Endodermal cell (in vitro differentiated cells): ENCODE data around the gene KCNQ1. TPM values are rescaled to one million over a fixed set of nuclear protein-coding genes. Genes with fewer than 3 reads are reported as not detected.

Source experiments
- DNase-seq: peaks from one replicate; pipeline ENCODE4 v3.0.0-alpha.2; 2017
- H3K27ac ChIP-seq: 2 replicates; pipeline ENCODE4 v1.5.1; 2013; ENCODE audit warnings: mild to moderate bottlenecking, low read depth, low read length, moderate library complexity
- H3K27me3 ChIP-seq: 2 replicates; pipeline ENCODE4 v1.6.1; 2013; ENCODE audit warnings: mild to moderate bottlenecking, low read length, moderate library complexity; ENCODE audit not compliant: insufficient read depth, control insufficient read depth, poor library complexity, severe bottlenecking
- H3K36me3 ChIP-seq: 2 replicates; pipeline ENCODE4 v1.7.0; 2013; ENCODE audit warnings: mild to moderate bottlenecking, low read length, moderate library complexity; ENCODE audit not compliant: control insufficient read depth, insufficient read depth
- H3K4me1 ChIP-seq: one replicate; pipeline ENCODE4 v1.7.0; 2013; ENCODE audit warnings: low read length; ENCODE audit not compliant: control insufficient read depth, insufficient read depth
- H3K4me3 ChIP-seq: 2 replicates; pipeline ENCODE4 v1.5.1; 2013; ENCODE audit warnings: mild to moderate bottlenecking, low read length, moderate library complexity
- H3K9ac ChIP-seq: 2 replicates; pipeline ENCODE4 v1.6.1; 2013; ENCODE audit warnings: mild to moderate bottlenecking, low read length, moderate library complexity; ENCODE audit not compliant: poor library complexity, severe bottlenecking; ENCODE audit errors: extremely low read depth
- H3K9me3 ChIP-seq: 2 replicates; pipeline ENCODE4 v1.6.1; 2013; ENCODE audit warnings: mild to moderate bottlenecking, low read length, moderate library complexity; ENCODE audit not compliant: control insufficient read depth
- H3K27ac Mint-ChIP-seq: 2 replicates; pipeline ENCODE4 v1.8.0; 2020; ENCODE audit warnings: mixed read lengths
- H3K27me3 Mint-ChIP-seq: 2 replicates; pipeline ENCODE4 v1.8.0; 2021; ENCODE audit warnings: mild to moderate bottlenecking, mixed read lengths; ENCODE audit not compliant: insufficient read depth
- H3K36me3 Mint-ChIP-seq: 2 replicates; pipeline ENCODE4 v1.8.0; 2020; ENCODE audit warnings: low read depth, mixed read lengths
- H3K4me1 Mint-ChIP-seq: 2 replicates; pipeline ENCODE4 v1.8.0; 2020; ENCODE audit warnings: mixed read lengths
- H3K4me3 Mint-ChIP-seq: 2 replicates; pipeline ENCODE4 v1.8.0; 2020; ENCODE audit warnings: mild to moderate bottlenecking, moderate library complexity, mixed read lengths
- H3K9me3 Mint-ChIP-seq: 2 replicates; pipeline ENCODE4 v1.8.0; 2020; ENCODE audit warnings: mild to moderate bottlenecking, mixed read lengths
- WGBS, 2 experiments: methylation state at CpG; one replicate each; pipeline versions ENCODE4 v1.1.5 to v1.1.7; 2013; ENCODE audit warnings: missing lambda C conversion rate in 2 of 2, mixed read lengths in 1 of 2; ENCODE audit not compliant: insufficient coverage in 1 of 2, insufficient read length in 1 of 2; 5-methylcytosine and 5-hydroxymethylcytosine counted together
- total RNA-seq, 2 donors: library from RNA; stranded (reverse); fragmentation: NEBNext Ultra II Directional in 1 of 2; extraction: Animal tissue kit (Norgen Biotek cat#: 25700) in 1 of 2; gene quantifications; 2 replicates in 1 of 2; 3 replicates in 1 of 2; pipeline ENCODE4 v1.2.1, GENCODE V29; 2021
- TF ChIP-seq, protein P1 (sequence below): fragments of 200-600 bp; sonication (generic); conservative IDR thresholded peaks from 2 replicates; pipeline ENCODE4 v1.5.0; 2021; ENCODE audit warnings: antibody characterized with exemption, mild to moderate bottlenecking

KCNQ1 gene
- total RNA-seq, 2 donors from 2014 or later = 1.8 to 3.5 TPM

DNA sequence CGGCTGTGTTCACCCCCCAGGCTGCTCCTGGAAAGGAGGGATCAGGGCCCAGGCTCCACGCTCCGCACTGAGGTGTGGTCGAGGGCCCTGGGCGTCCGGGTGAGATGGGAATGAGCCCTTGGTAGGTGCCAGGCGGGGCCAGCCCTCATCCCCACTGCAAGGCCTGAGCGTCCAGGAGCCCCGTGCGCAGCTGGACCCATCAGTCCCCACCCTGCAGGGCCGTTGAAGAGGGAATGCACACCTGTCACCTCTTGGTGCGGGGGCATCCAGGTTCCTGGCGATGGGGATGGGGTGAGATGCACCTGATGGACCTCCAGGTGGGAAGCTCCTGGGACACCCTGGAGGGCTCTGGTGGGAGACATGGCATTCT is 72.2 kb downstream of the KCNQ1 start:
- Histone ChIP-seq H3K27me3 (no peaks in the 10 kb centered on the region), H3K4me3 (no peak overlapping the region), H3K9ac (no peak overlapping the region), H3K27ac (no peak overlapping the region), H3K4me1 (peaks cover 16% of the 10 kb centered on the region), H3K36me3 (no peaks in the 10 kb centered on the region), H3K9me3 (no peaks in the 10 kb centered on the region)
- Mint-ChIP-seq H3K4me3 (no peak overlapping the region), H3K27ac (no peak overlapping the region), H3K27me3 (peaks cover 23% of the 10 kb centered on the region), H3K9me3 (no peaks in the 10 kb centered on the region), H3K36me3 (no peaks in the 10 kb centered on the region), H3K4me1 (peaks cover 11% of the 10 kb centered on the region)
- no peak for DNase-seq
- WGBS, 2 experiments = 91 to 93% methylated on average over 9 to 13 of the region's 13 CpGs
- TF ChIP-seq, protein P1, sequence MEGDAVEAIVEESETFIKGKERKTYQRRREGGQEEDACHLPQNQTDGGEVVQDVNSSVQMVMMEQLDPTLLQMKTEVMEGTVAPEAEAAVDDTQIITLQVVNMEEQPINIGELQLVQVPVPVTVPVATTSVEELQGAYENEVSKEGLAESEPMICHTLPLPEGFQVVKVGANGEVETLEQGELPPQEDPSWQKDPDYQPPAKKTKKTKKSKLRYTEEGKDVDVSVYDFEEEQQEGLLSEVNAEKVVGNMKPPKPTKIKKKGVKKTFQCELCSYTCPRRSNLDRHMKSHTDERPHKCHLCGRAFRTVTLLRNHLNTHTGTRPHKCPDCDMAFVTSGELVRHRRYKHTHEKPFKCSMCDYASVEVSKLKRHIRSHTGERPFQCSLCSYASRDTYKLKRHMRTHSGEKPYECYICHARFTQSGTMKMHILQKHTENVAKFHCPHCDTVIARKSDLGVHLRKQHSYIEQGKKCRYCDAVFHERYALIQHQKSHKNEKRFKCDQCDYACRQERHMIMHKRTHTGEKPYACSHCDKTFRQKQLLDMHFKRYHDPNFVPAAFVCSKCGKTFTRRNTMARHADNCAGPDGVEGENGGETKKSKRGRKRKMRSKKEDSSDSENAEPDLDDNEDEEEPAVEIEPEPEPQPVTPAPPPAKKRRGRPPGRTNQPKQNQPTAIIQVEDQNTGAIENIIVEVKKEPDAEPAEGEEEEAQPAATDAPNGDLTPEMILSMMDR = no peak

DNA sequence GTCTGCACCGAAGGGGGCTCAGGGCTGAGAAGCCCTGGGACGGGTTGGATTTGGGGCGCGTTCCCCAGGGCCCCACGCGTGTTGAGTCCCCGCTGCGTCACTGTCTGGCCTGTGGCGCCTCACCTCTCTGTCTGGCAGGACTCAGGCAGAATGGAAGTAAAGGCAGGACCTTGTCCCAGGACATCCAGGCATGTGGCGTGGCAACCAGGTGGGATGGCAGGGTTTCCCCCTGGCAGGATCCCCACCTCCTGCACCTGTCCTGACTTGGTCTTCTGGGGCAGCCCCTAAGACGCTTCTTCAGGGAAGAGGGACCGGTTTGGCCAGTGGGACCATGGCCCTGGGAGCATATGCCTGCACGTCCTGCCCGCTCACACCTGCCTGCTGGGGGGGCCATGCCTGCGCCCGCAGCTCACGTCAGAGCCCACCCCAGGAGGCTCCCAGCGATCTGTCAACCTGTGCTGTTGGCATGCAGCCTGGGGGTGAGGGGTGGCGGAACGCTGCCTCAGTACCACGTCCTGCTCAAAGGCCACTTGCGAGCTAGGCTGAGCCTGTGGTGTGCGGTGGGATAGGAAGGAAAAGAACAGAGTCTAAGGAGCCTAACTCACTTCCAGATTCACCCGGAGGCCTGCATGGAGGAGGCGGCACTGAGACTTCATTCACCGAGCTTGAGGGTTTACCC is 72.7 kb downstream of the KCNQ1 start:
- peaks cover 20% of the 10 kb centered on the region for H3K4me1 ChIP-seq
- no peaks in the 10 kb centered on the region for H3K27me3 ChIP-seq
- H3K4me3 Mint-ChIP-seq = no peak overlapping the region
- H3K4me1 Mint-ChIP-seq = peaks cover 12% of the 10 kb centered on the region
- peak; percentile 35 for DNase-seq
- H3K36me3 Mint-ChIP-seq = no peaks in the 10 kb centered on the region
- TF ChIP-seq, protein P1 = no peak
- H3K27ac ChIP-seq = no peak overlapping the region
- no peaks in the 10 kb centered on the region for H3K9me3 ChIP-seq
- H3K27me3 Mint-ChIP-seq = peaks cover 23% of the 10 kb centered on the region
- no peak overlapping the region for H3K4me3 ChIP-seq
- 88 to 97% methylated on average over 12 to 26 of the region's 26 CpGs for WGBS, 2 experiments
- H3K9me3 Mint-ChIP-seq = no peaks in the 10 kb centered on the region
- H3K36me3 ChIP-seq = no peaks in the 10 kb centered on the region
- H3K27ac Mint-ChIP-seq = no peak overlapping the region
- no peak overlapping the region for H3K9ac ChIP-seq

DNA sequence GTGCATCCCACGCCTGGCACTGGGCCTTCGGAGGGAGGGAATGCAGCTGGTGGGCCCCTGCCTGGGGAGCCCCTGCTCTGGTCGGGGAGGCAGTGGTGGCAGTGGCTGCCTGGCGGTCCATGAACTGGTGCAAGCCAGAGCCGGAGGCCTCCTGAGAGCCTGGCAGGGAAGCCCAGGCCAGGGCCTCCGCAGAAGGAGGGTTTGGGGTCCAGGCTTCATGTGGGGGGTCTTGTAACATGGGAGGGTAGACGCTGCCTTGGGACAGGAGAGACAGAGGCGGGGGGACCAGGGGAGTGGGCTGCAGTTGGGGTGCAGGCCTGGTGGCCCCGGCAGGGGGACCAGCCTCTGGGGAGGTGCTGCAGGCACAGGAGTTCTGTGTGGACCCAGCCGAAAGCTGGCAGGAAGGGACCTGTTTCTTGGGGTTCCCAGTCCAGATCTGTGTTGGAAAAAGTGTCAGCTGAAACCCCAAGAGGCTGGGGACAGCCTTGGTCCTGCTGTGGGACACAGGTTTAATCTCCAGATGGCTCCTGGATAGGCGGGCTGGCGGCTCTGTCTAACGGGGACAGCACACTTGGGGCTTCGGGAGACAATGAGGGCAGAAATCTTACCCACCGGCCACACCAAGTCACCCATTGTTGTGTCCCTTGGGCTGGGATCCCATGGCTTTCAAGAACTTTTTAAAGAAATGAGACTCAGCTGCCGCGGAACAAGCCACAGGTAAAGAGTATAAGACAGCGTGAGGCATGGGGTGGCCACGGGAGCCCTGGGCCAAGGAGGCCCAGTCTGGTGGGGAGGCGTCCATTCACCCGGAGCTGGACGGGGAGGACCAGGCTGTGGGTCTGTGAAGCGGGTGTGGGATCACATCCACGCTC is 73.5 kb downstream of the KCNQ1 start:
- peaks cover 24% of the 10 kb centered on the region for H3K4me1 ChIP-seq
- peaks cover 15% of the 10 kb centered on the region for H3K4me1 Mint-ChIP-seq
- TF ChIP-seq, protein P1 = no peak
- H3K27ac Mint-ChIP-seq = no peak overlapping the region
- H3K9ac ChIP-seq = no peak overlapping the region
- H3K36me3 Mint-ChIP-seq = no peaks in the 10 kb centered on the region
- H3K9me3 Mint-ChIP-seq = no peaks in the 10 kb centered on the region
- no peaks in the 10 kb centered on the region for H3K9me3 ChIP-seq
- peak; percentile 34 for DNase-seq
- H3K27me3 ChIP-seq = no peaks in the 10 kb centered on the region
- 86 to 92% methylated on average over 11 to 24 of the region's 24 CpGs for WGBS, 2 experiments
- no peak overlapping the region for H3K4me3 Mint-ChIP-seq
- H3K36me3 ChIP-seq = no peaks in the 10 kb centered on the region
- H3K4me3 ChIP-seq = no peak overlapping the region
- H3K27me3 Mint-ChIP-seq = peaks cover 17% of the 10 kb centered on the region
- no peak overlapping the region for H3K27ac ChIP-seq
